Erythroblast (primary cell): Measurements from ENCODE around the gene SEC24A.

Experiments used
- DNase-seq, 2 experiments: peaks; one replicate each; lab custom pipeline; 2025; lab: John Stamatoyannopoulos, UW
- GATA1 ChIP-seq: IDR thresholded peaks from 2 replicates; pipeline ENCODE4 v1.6.1; 2011; ENCODE audit warnings: low read depth, mild to moderate bottlenecking, control low read depth, low read length, moderate library complexity
- POLR2A ChIP-seq: IDR thresholded peaks from 2 replicates; pipeline ENCODE4 v1.6.1; 2011; ENCODE audit warnings: mild to moderate bottlenecking, low read length

Gene SEC24A

DNA sequence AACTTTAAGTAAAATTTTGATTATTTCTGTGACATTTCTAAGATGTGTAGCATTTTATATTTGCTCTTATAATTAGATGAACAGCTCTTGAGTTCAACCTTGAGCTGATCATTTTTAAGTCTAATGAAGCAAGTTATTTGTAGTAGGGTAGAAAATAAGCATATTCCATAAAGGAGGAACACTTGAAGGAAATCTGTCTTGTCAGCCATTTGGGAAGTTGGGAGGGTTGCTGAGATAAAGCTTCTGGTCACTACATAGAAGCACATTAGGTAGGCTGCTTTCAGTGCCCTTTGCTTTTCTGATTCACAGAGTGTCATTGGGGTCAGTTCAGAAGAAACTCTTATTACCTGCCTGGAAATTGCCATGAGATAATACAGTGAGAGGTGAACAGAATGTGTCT, 44.1 kb downstream of the SEC24A start:
- TF ChIP-seq POLR2A (no peak), GATA1 (no peak)
- no peak for DNase-seq

DNA sequence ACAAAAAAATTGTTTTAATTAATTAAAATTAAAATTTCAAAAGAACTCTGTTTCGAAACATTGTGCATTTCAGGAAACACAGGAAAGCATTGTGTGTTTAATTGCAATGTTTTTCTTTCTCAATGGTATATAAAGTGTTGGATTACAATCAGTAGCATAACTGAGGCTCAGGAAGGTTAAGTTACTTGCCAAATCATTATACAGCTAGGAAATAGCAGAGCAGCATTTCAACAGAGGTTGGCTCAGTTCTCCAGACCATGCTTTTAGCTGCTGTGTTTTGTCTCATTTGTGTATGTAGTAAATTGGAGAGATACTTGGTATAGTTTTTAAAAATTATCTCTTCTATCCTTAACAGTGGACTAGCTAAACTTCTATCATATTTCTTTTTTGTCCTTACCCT, 59.7 kb downstream of the SEC24A start:
- TF ChIP-seq POLR2A (no peak), GATA1 (no peak)
- DNase-seq, result no peak

DNA sequence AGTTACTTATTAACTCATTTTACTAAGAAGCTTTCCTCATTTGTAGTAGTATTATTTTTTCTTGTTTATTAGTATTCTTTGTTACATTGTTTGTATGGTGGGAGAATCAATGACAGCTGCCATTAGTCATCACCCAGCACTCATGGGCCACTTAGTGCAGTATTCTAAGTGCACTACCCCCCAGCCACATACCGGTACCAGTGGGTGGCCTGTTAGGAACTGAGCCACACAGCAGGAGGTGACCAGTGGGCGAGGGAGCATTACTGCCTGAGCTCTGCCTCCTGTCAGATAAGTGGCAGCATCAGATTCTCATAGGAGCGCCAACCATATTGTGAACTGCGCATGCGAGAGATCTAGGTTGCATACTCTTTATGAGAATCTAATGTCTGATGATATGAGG, 65.5 kb downstream of the SEC24A start:
- TF ChIP-seq GATA1 (no peak), POLR2A (no peak)
- peak; percentile 64 to 78 for DNase-seq

DNA sequence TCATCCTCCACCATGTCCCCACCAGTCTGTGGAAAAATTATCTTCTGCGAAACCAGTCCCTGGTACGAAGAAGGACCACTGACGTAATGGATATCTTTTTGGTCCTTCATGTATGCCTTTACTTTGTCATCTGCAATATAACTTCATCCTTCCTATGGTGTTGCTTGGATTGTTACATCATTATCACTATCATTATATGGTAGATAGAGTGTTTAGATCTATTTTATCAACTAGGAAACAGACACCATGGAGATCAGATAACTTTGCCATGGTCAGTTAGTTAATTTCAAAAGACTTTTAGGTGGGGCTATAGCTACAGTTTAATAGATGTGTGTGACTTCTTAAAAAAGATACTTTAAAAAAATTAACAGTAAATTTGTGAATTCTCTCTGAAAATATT, 66.0 kb downstream of the SEC24A start:
- peak; percentile 64 to 78 for DNase-seq
- no peak for TF ChIP-seq POLR2A
- TF ChIP-seq GATA1, result no peak

DNA sequence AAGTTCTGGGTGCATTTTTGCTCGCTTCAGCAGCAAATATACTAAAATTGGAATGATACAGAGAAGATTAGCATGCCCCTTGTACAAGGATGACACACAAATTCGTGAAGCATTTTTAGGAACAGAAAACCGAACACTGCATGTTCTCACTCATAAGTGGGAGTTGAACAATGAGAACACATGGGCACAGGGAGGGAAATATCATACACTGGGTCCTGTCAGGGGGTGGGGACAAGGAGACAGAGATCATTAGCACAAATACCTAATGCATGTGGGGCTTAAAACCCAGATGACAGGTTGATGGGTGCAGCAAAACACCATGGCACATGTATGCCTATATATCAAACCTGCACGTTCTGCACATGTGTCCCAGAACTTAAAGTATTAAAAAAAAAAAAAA, 66.9 kb downstream of the SEC24A start:
- DNase-seq, result peak in 1 of 2 experiments; percentile 8

DNA sequence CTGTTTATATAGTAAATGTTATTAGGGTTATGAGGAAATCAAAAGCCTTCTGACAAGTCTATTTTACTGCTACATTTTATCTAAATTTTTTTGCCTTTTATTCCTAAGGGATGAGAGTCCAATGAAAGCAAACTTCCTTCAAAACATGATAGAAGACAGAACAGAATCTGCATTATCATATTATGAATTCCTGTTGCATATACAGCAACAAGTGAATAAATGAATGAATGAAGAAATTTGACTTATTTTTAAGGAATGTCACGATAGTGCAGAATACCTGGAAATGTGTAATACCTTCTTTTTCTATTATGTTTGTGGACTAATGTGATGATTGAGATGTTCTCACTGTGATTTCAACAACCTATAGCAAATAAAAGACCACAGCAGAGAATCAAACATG, 76.3 kb downstream of the SEC24A start:
- TF ChIP-seq GATA1 (no peak), POLR2A (no peak)
- no peak for DNase-seq

DNA sequence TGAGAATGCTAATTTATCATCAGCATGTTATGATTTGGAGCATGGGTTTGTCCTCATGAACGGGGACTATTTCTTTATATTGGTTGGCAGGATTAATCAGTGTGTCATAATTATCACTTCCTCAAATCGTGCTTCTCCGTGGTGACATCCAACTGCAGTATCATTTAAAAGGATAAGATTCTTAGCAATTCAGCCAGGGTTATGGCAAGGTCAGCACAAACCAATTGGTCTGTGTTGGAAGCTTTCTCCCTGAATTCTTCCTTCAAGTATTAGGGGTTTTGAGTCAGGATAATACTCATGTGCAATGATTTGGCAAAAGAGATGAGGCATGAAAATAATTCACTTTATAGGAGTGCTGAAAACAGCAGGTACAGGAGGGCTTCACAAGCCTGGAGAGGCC, 84.2 kb downstream of the SEC24A start:
- DNase-seq, result no peak
- TF ChIP-seq GATA1, result no peak

DNA sequence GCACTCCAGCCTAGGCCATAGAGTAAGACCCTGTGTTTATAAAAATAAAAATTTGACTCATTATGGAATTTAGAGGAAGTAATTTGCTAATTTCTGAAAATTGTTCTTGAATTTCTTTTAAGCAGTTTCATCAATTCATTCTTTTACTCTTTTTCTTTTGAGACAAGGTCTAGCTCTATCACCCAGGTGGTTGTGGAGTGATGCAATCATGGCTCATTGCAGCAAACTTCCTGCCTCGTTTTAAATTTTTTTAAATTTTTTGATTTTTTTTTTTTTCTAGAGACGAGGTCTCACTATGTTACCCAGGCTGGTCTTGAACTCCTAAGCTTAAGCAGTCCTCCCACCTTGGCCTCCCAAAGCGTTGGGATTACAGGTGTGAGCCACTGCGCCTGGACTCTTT, 86.7 kb downstream of the SEC24A start:
- no peak for DNase-seq
- TF ChIP-seq POLR2A, result no peak
- TF ChIP-seq GATA1, result no peak

DNA sequence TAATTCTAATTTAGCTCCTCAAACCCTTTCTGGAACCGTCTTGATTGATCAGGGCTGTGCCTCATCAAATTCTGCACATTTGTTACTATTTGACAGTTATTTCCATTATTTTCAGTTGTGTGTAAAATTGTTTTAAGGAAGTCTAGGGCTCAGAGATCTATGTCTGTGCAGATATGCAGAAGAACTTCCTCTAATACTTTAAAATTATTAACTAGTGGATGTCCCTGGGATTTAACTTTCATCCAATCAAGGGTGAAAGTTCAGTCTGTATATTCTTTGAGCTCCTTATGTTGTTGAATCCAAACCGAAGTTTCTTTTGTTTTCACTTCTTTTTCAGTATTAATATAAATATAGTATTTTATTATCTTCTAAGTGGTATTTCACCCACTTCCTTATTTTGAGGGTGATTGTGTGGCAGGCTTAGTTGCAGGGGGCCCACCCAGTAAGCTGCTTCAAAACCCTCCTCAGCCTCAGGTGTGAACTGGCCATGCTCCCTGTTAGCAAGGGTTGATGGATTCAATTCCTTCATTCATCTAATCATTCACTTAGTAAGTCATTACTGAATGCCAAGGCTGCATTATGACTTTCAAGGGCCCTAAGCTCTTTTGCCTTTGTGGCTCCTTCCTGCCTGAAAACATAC, 87.7 kb downstream of the SEC24A start:
- no peak for DNase-seq
- TF ChIP-seq GATA1 (no peak), POLR2A (no peak)

DNA sequence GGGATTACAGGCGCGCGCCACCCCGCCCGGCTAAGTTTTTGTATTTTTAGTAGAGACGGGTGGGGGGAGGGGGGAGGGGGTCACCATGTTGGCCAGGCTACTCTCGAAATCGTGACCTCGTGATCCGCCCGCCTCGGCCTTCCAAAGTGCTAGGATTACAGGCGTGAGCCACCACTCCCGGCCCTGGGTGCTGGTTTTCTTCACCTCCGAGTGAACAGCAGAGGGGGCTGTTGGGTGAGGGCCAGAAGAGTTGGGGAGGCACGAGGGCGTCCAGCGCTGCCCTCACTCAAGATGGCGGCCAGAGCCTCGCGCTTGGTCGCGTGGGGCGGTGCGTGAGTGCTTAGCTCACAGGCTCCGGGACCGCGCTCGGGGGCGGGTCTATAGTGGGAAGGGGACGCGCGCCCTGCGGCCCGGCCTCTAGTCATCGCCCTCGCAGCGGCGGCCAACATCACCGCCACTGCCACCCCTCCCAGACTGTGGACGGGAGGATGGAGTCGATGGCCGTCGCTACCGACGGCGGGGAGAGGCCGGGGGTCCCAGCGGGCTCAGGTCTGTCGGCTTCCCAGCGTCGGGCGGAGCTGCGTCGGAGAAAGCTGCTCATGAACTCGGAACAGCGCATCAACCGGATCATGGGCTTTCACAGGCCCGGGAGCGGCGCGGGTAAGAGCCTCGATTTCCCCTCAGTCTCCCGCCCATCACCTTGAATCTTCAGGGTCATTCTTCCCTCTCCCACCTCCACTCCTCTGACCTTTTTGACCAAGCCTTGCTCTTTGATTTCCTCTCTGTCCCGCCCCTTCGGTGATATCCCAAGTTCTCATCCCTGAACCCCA, 89.8 kb downstream of the SEC24A start, which contains the start of gene CAMLG:
Gene CAMLG (plus strand): TSS at position 416 of the 830 bp plus-strand sequence. CDS start 73 bp downstream, at position 489.
- TF ChIP-seq GATA1, result no peak
- TF ChIP-seq POLR2A, result peak; percentile 69
- peak; percentile 98 for DNase-seq

DNA sequence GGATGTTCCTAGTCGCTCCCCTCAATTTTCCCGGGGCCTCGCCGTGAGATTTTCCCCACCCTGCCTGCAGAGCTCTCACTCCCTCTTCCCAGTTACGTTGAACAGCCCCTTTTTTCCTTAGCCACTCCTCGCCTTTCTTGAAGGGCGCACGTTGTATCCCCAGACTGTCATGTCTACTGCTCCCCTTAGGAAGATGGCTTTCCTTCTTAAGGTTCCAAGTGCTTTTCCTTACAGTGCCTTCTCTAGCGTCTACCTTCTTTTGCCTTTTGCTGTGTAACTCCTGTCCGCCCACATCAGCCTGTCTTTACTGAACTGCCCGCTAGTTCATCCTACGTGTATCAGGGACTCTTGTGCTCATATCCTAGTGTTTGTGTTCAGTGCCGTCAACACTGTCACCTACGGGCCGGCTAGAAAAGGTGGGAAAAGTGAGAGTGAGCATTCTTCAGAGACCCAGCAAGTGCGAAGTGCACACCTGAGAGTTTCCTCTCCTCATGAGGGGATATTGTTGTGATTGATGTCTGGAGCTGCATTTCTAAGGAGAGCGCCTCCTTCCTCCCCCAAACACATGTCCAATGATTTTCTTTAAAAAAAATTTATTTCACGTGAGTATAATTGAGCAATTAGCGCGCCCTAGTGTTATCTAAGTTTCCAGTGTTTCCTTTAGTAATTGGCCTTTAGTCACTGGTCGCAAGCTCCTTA, 90.5 kb downstream of the SEC24A start:
- peak; percentile 80 to 82 for DNase-seq
- no peak for TF ChIP-seq GATA1
- TF ChIP-seq POLR2A, result no peak

DNA sequence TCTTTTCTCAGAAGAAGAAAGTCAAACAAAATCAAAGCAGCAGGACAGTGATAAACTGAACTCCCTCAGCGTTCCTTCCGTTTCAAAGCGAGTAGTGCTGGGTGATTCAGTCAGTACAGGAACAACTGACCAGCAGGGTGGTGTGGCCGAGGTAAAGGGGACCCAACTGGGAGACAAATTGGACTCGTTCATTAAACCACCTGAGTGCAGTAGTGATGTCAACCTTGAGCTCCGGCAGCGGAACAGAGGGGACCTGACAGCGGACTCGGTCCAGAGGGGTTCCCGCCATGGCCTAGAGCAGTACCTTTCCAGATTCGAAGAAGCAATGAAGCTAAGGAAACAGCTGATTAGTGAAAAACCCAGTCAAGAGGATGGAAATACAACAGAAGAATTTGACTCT, 92.5 kb downstream of the SEC24A start:
- DNase-seq, result no peak
- TF ChIP-seq POLR2A (no peak), GATA1 (no peak)

DNA sequence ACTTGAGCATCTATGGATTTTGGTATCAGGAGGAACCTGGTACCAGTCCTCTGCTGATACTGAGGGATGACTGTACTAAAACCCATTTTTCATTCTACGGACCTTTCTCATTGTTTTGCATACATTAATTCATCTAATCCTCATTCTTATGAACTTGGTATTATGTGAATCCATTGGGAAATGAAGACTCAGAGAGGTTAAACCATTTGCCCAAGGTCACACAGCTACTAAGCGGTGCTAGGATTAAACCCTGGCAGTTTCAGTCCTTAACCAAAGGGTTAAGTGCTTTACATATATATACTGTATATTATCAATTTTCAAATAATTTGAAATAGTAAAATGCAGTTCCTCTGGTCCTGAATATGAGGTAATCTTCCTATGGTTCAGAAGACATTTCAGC, 93.5 kb downstream of the SEC24A start:
- DNase-seq, result no peak
- TF ChIP-seq POLR2A (no peak), GATA1 (no peak)

DNA sequence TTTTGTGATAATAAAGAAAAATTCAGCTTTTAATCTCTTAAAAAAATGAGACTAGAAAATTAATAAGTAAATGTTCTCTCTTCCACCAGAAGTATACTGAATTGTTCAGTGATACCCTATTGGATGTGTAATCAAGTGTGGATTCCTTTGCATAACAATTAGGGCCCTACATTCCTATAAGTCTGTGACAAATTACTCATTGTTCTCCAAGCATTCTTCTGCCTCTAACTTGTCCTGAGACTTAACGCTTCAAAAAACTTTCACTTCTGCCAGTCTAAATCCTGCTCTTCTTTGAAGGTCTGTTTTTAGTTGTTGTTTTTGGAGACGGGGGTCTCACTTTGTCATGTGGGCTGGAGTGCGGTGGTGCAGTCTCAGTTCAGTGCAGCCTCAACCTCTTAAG, 100.8 kb downstream of the SEC24A start:
- no peak for DNase-seq
- TF ChIP-seq GATA1 (no peak), POLR2A (no peak)

DNA sequence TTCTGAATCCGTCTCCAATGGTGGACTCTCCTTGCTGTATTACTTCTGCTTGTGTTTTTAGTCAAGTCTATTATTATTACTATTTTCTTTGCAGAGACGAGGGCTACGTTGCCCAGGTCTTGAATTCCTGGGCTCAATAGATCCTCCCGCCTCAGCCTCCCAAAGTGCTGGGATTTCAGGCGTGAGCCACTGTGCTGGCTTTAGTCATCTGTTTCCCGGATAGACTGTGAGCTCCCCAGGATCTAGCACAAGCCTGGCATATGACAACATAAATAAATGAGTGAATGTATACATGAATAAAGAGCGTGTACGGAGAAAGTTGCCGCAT, 109.6 kb downstream of the SEC24A start:
- TF ChIP-seq POLR2A (no peak), GATA1 (no peak)
- no peak for DNase-seq
